Neural progenitor cell (in vitro differentiated cells): ENCODE data around the gene GPR89B.
"Not testable (repeated sequence)": the region's sequence is repeated elsewhere in the genome, so short reads cannot be mapped to it uniquely, and the experiment has no call there.

Experiments
- CTCF ChIP-seq: fragments of 200-600 bp; sonication (generic); IDR thresholded peaks from 2 replicates; pipeline ENCODE4 v1.5.1; 2017; ENCODE audit warnings: antibody characterized with exemption, mild to moderate bottlenecking
- EZH2 ChIP-seq: fragments of 200-600 bp; sonication (generic); IDR thresholded peaks from 2 replicates; pipeline ENCODE4 v1.6.1; 2017; ENCODE audit warnings: antibody characterized with exemption, mild to moderate bottlenecking, moderate library complexity
- EZH2phosphoT487 ChIP-seq: fragments of 200-600 bp; sonication (generic); IDR thresholded peaks from 2 replicates; pipeline ENCODE4 v1.6.1; 2017; ENCODE audit warnings: antibody characterized with exemption

DNA sequence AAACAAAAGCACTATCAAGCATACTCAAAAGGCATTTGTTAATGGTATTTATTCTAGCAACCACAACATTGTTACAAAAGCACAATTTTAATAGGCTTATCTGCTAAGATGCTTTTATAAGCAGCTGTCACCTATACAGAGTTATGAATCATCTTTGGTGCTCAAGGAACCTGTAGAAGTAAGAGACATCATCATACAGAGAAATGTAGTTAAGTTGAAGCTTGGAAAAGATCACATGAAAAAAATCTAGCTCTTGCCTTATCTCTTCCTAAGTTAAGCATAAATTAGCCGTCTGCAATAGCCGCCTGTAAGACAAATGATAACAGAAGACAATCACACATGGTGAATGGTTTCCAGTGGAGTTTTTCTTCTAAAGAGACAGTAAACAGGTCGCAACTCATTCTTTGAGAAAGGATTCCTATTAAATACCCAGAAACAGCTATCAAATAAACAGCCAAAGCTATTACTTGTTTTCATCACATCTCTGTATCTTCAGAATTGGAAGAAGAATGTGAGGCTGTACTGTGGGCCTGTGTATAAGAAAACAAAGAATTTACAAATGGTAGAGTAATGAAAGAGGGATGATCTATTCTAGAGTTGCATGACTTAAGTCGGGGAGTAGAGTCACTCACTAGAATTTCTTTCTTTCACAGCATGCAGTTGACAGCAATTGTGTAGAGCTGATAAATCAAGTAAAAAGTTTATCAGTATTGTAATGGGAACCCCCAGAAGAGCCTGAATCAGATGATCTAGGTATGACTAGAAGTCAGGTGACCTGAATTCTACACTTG, 65.8 kb downstream of the GPR89B start:
- TF ChIP-seq CTCF, EZH2phosphoT487, EZH2: not testable (repeated sequence)
